CD4-positive, alpha-beta T cell treated with Interferon gamma for 1 hour (primary cell): Measurements from ENCODE around the gene HNRNPA2B1.
A peak's percentile ranks its signal among the peaks of the same experiment; 100 is the strongest.
"Not testable (repeated sequence)": the region's sequence is repeated elsewhere in the genome, so short reads cannot be mapped to it uniquely, and the experiment has no call there.

ENCODE experiments used
- DNase-seq: peaks from one replicate; pipeline ENCODE4 v3.0.0-alpha.2; 2020

HNRNPA2B1 gene

DNA sequence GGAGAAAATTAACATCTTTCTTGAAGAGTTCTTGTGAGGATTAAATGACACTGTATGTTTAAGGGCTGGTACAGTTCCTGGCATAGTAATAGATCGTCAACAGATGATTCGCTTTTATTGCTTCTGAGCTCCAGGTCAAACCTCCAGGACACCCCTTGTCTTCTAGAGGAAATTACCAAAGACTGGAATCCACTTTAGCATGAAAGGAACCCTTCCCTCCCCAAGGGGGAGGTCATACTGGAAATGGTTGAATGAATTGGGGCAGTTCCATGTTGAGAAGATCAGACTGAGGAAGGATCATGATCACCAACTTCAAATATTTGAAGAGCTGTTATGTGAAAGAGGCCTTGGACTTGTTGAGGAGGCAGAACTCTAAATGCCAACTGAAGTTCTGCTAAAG, 39.6 kb downstream of the HNRNPA2B1 start:
- DNase-seq = no peak

- no peak for DNase-seq
Observed at GRCh38 chr7:26159243-26159642, 41.3 kb downstream of the HNRNPA2B1 start.

DNA sequence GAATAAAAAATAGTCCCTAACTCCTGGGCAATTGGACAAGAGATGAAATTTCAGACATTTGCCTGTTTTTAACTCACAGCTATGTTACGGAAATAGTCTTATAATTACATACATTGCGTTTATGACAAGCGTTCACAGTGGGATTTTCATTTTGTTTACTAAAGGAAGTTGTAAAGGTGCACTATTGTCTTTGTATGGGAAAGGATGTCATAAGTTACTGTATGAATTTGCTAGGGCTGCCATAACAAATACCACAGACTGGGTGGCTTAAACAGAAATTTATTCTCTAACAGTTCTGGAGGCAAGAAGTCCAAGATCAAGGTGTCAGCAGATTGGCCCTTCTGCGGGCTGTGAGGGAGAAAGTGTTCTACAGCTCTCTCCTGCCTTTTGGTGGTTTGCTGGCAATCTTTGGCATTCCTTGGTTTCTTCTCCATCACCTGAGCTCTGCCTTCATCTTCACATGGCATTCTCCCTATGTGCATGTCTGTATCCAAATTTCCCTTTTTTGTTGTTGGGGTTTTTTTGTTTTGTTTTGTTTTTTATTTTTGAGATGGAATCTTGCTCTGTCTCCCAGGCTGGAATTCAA, 42.9 kb downstream of the HNRNPA2B1 start:
- no peak for DNase-seq

GRCh38 chr7:26156451-26157420, 43.8 kb downstream of the HNRNPA2B1 start:
- peak; percentile 65 for DNase-seq

GRCh38 chr7:26155531-26156375, 44.8 kb downstream of the HNRNPA2B1 start:
- no peak for DNase-seq

- DNase-seq = peak; percentile 41
Observed at GRCh38 chr7:26153823-26154783, 46.4 kb downstream of the HNRNPA2B1 start.

- DNase-seq = no peak
Observed at GRCh38 chr7:26153241-26153822, 47.2 kb downstream of the HNRNPA2B1 start.

GRCh38 chr7:26152782-26153240, 47.7 kb downstream of the HNRNPA2B1 start:
- not testable (repeated sequence) for DNase-seq

GRCh38 chr7:26151953-26152781, 48.4 kb downstream of the HNRNPA2B1 start, which contains the start of gene NFE2L3:
TSS of gene NFE2L3 (plus strand) at chr7:26152198. CDS start at chr7:26152499, 301 bp downstream.
- peak; percentile 86 for DNase-seq

- DNase-seq = no peak
Observed at GRCh38 chr7:26151650-26151952, 48.9 kb downstream of the HNRNPA2B1 start.

DNA sequence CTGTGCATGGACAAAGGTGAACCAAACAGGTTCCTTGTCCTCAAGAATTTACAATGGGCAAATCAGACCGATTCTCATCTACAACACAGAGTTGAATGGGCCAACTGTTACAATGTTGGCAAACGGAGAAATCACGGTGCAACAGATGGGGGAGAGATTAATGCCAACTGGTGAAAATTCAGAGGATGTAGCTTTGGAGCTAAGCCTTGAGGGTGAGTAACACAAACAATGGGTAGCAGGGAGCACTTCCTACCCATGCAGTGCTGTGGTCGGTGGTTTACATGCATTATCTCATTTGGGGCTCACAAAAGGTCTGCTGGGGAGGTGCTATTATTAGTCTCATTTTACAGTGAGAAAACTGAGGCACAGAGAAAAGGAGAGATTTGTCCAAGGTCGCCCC, 49.5 kb downstream of the HNRNPA2B1 start:
- DNase-seq = no peak

- no peak for DNase-seq
Observed at GRCh38 chr7:26149391-26149977, 51.1 kb downstream of the HNRNPA2B1 start.

DNA sequence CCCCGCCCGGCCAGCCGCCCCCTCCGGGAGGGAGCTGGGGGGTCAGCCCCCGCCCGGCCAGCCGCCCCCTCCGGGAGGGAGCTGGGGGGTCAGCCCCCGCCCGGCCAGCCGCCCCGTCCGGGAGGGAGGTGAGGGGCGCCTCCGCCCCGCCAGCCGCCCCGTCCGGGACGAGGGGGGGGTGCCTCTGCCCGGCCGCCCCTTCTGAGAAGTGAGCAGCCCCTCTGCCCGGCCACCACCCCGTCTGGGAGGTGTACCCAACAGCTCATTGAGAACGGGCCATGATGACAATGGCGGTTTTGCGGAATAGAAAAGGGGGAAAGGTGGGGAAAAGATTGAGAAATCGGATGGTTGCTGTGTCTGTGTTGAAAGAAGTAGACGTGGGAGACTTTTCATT, 52.2 kb downstream of the HNRNPA2B1 start:
- not testable (repeated sequence) for DNase-seq

DNA sequence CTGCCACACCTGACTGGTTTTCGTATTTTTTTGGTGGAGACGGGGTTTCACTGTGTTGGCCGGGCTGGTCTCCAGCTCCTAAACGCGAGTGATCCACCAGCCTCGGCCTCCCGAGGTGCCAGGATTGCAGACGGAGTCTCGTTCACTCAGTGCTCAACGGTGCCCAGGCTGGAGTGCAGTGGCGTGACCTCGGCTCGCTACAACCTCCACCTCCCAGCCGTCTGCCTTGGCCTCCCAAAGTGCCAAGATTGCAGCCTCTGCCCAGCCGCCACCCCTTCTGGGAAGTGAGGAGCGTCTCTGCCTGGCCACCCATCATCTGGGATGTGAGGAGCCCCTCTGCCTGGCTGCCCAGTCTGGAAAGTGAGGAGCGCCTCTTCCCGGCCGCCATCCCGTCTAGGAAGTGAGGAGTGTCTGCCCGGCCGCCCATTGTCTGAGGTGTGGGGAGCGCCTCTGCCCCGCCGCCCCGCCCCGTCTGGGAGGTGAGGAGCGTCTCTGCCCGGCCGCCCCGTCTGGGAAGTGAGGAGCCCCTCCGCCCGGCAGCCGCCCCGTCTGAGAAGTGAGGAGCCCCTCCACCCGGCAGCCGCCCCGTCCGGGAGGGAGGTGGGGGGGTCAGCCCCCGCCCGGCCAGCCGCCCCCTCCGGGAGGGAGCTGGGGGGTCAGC, 52.8 kb downstream of the HNRNPA2B1 start:
- DNase-seq = not testable (repeated sequence)

GRCh38 chr7:26147030-26147429, 53.5 kb downstream of the HNRNPA2B1 start:
- no peak for DNase-seq

DNA sequence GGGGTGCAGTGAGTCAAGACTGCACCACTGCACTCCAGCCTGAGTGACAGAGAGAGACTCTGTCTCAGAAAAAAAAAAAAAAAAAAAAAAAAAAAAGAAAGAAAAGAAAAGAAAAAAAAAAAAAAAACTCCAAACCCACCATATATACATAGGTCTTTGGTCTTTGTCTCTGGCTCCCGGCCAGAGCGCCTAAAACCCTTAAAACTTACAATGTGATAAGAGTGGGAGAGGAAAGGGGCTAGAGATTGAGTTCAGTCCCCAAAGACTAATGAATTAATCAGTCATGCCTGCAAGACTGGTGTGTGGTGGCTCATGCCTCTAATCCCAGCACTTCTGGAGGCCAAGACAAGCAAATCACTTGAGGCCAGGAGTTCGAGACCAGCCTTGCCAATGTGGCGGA, 55.3 kb downstream of the HNRNPA2B1 start:
- DNase-seq = no peak

DNA sequence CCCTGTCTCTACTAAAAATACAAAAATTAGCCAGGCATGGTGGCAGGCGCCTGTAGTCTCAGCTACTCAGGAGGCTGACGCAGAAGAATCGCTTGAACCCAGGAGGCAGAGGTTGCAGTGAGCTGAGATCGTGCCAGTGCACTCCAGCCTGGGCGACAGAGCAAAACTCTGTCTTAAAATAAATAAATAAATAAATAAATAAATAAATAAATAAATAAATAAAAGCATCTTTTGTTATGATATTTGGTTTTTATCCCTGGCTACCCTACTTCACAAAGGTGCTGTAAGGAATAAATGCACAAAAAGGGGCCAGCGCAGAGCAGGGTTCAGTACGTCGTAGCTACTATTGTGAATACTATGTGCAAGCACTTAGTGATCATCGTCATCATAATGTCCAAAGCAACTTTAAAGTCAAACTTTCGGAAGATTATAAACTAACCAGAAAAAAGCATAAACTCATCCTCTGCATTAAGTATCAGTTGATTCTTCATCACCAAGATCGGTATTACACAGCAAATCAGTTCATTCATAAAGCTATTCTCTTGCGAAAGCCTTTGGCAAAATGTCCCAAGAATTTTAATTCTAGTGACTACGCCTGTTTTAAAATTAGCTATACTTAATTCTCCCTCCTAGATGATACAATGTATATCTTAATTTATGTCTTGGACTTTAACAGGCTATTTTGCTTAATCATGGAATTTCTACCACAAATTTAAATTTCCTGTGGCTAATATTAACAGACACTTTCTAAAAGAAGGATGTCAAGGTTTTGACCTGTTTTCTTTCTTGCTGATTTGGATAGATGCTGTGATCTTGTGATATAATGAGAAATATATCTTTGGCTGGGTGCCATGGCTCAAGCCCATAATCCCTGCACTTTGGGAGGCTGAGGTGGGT, 56.1 kb downstream of the HNRNPA2B1 start:
- DNase-seq = no peak

GRCh38 chr7:26143298-26144048, 57.1 kb downstream of the HNRNPA2B1 start:
- DNase-seq = no peak
